ENCODE data around the gene PARP12.

The PARP12 gene

GRCh38 chr7:140015471-140015970 is 47.2 kb downstream of the PARP12 start:
- DNase-seq (ENCODE audit: low read depth), result no peak

DNA sequence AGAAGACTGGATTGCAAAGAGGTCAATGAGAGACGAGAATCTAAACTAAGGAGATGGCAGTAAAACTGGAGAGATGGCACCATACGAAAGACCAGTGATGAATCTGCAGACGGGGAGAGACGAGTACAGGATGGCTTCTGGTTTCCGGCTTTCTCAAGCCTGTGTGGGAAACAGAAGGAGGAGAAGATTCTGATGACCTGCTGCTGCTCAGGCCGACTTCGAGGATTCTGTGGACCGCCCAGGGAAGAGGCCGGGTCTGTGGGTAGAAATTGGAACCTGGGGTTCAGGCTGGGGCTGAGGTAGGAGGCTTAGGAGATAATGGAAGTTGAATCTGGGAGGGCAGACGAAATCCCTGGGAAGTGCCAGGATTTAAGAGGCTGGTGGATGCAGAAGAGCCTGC is 48.6 kb downstream of the PARP12 start:
- no peak for DNase-seq (ENCODE audit: low read depth)

GRCh38 chr7:140013676-140014075 is 49.1 kb downstream of the PARP12 start:
- no peak for DNase-seq (ENCODE audit: low read depth)

DNA sequence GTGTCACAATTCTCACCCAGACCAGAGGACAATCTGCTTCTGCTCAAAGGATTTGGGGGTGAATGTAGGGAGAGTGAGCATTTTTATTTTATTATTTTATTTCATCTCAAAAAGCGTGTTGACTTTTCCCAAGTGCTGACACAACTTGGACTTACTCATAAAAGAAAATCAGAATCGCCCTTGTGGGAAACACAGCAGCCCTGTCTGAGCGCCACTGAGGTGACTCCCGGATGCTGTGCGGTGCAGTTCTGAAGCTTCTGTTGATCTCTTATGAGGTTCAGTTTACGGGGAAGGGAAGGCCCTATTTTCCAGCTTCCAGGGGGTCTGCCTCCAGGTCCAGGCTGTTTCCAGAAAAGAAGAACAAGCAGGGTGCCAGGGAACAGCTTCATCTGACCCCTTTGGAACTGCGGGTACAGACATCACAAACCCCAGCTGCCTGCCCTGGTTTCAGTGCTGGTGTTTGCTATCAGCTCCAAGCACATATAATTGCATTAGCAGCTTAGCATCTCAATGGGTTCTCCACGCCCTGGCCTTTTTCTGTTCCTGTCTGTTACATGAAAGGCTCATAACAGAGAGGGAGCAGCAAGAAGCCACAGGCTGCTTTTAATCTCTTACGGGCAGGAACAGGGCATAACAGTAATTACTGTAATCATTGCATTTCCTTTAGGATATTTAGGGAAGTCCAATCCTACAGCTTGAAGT is 52.4 kb downstream of the PARP12 start:
- no peak for DNase-seq (ENCODE audit: low read depth)

GRCh38 chr7:140009735-140010134 is 53.0 kb downstream of the PARP12 start:
- DNase-seq (ENCODE audit: low read depth), result no peak

- DNase-seq (ENCODE audit: low read depth), result no peak
These were observed 53.8 kb downstream of the PARP12 start for GRCh38 chr7:140008755-140009610.

DNA sequence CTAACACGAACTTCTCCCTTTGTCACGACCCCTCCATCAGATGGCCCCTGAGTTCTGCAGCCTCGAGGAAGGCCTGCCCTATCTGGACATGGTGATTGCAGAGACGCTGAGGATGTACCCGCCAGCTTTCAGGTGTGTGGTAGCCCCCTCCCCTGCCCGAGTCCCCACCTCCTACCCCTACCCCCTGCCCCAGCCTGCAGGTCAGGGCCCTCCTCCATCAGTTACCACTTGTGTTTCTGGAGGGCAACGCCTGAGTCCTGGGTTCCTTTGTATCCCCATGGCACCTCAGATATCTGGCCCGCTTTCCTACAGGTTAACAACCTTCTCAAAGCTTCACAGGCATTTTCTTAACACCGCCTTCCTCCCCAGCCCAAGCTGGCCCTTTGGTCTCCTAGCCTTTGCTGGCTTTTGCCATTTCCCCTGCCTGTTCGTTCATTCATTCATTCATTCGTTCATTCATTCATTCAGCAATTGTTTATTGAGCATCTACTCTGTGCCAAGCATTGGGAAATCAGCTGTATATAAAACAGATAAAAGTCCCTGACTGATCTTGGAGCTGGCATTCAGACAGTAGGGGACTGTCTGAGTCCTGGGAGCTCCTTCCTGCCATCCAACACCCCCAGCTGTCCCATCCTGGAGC is 55.6 kb downstream of the PARP12 start:
- DNase-seq (ENCODE audit: low read depth), result no peak

DNA sequence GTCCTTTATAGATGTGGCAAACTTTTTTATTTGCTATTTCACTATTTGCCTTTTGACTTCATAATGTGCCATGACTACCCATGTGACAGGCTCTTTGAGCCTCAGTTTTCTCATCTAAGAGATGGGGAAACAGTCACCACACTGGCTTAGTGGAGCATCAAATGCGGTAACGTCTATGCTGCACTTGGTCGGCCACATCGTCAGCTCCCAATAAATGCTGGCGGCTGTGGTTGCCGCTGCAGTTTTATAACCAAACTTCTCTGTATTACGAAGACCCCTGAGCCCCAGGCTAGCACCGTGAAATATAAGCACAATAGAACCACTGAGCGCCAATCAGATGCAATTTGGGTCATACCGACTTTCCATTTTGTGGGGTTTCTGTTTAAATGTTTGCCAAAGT is 56.2 kb downstream of the PARP12 start:
- DNase-seq (ENCODE audit: low read depth), result no peak

- no peak for DNase-seq (ENCODE audit: low read depth)
These were observed 56.8 kb downstream of the PARP12 start for GRCh38 chr7:140005754-140006503.

DNA sequence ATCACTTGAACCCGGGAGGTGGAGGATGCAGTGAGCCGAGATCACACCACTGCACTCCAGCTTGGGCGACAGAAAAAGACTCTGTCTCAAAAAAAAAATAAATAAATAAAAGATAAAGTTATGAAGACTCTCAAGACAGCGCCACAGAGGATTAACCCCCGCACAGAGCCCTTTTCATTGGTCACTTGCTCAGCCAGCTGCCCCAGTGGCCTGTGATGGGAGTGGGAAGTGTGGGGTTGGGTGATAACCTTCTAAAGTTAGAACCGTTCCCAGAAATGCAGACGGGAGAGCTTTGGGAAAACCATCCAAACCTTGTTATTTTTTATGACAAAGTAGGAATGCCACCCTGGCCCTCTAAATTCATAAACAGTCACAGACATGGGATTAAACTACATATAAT is 57.4 kb downstream of the PARP12 start:
- no peak for DNase-seq (ENCODE audit: low read depth)

DNA sequence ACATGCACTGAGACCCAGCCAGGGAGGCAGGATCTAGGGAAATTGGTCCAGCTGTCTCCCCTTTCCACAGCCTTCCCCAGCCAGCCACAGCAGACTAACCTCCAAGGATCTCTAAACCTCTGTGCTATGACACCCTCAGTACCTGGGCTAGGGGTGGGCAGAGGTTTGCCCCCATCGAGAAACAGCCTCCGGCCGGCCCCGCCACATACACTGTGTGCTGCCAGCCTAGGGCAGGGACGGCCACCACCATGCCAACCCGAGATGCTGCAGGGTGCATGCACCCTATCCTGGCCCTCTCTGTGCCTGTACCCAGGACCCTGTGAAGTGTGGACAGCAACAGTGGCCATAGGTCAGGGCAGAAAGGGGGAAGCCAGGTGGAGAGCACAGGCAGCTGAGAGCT is 58.1 kb downstream of the PARP12 start:
- DNase-seq (ENCODE audit: low read depth), result no peak

DNA sequence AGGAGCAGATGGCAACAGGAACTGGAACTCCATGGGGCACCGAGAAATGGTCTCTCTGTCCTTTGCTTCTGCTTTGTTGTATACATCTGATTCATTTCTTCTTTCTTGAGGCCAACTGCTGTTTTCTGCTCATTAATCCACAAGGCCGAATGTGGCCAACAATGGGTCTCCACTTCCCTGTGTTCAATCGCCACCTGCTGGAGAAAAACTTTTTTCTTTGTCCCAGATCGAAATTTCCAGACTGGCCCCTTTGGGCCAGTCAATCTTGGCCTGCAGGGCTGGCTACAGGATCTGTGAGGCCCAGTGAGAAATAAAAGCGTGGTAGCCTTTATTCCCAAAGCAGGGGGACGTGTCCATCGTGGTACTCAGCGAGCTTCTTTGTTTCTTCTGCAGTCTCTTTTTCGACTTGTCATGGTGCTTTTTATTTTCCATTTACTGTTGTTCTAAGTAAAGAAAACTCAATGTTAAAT is 58.8 kb downstream of the PARP12 start:
- no peak for DNase-seq (ENCODE audit: low read depth)

- no peak for DNase-seq (ENCODE audit: low read depth)
These were observed 62.0 kb downstream of the PARP12 start for GRCh38 chr7:140000666-140001268.

DNA sequence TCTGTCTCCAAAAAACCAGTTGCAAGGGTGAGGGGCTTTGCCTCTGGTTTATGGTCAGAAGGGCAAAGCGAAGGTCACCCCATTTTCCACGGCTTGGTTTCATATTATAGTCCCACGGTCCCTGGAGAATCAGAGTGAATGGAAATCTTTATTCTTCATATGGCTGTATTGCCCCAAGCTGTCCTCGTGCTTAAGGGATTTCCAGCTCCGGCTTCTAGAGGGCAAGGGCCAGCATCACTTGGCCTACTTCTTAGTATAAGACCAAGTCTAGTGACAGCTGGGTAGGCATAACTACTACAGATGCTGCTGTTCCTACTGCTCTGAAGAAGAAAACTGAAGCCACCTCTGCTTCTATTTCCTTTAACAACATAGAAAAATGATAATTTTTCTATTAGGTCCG is 63.2 kb downstream of the PARP12 start:
- no peak for DNase-seq (ENCODE audit: low read depth)

DNA sequence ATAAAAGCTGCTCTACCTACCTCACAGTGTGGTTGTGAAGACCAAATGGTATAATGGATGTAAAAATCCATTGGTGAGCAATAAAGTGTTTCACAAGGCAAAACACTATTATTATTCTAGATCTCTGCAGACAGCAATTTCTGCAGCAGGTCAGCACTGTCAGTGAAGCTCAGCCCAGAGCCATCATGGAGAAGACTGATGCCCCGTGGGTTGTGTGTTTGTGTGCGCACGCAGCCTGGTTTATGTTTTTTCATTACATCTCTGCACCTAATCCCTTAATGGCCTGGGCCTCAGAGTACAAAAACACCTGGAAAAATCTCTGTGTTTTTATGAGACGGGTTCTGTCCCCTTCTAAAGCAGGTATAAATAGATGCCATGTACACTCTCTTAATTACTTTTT is 64.2 kb downstream of the PARP12 start:
- no peak for DNase-seq (ENCODE audit: low read depth)

DNA sequence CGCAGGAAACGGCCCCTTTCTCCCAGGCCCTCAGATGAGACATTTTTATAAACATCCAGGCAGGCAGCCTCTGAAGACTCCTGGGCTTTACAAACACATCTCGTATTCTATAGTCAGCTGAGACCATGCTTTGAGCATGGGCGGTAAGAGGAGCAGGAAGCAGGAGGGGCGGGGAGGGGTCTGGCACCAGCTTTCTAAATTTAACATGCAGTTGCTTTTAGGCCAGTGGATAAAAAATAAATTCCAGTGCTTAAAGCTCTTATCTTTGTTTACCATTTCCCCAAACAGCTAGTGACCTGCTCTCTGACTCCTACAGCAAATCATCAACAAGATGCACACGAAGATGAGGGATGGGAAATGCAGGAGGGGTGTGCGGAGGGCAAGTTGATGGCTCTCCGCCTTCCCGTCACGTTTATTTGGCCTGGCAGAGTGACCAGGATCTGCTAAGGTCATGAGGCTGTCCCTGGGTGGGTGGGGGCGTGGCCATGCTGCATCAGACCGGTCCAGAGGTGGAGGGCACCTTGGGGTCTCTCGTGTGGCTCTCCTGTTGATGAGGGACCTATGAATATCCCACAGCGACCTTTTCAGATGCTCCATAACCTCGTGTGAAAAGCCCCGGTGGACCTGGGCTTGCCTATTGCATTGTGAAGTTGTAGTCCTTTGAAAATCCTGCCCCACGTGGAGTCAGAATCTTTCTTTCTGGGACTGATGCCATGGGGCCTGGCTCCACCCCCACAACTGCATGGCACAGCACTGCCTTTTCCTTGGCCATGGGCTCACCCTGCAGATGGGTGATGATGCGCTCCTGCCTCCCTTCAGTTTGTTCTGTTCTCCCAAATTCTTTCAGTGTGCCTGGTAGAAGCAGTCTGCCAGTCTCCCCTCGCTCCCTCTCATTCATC is 67.5 kb downstream of the PARP12 start:
- DNase-seq (ENCODE audit: low read depth), result no peak

DNA sequence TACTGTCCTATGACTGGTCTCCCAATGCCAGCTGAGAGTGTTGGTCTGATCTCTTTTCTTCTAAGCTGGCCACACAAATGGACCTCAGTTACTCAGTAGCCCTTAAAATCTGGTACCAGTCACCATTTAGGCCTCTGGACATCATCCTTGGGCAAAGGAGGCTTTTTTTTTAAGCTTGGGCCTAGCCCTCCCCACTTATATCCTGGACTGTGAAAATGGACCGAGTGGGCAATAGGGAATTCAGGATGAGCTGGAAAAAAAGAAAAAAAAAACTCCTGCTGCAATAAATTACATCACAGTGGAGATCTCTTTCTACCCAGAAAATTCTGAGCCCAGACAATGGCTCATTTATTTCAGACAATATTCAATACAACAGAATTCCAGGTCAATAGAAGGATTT is 68.4 kb downstream of the PARP12 start:
- no peak for DNase-seq (ENCODE audit: low read depth)

- no peak for DNase-seq (ENCODE audit: low read depth)
These were observed 69.2 kb downstream of the PARP12 start for GRCh38 chr7:139993592-139993991.

DNA sequence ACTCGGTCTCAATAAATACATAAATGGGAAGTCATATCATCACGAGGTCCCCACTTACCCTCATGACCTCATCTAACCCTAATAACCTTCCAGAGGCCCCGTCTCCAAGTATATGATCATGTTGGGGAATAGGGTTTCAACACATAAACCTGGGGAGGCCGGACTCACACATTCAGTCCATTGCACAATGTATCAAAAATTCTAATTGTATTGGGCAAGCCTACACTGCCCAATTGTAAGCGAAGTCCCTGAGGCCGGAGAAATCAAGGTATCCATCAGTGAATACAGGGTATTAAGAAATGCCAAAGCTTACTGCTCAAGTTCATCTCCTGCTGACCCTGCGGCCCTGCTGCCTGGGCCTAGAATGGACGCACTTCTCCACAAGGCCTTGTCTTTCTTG is 69.6 kb downstream of the PARP12 start:
- DNase-seq (ENCODE audit: low read depth), result no peak

DNA sequence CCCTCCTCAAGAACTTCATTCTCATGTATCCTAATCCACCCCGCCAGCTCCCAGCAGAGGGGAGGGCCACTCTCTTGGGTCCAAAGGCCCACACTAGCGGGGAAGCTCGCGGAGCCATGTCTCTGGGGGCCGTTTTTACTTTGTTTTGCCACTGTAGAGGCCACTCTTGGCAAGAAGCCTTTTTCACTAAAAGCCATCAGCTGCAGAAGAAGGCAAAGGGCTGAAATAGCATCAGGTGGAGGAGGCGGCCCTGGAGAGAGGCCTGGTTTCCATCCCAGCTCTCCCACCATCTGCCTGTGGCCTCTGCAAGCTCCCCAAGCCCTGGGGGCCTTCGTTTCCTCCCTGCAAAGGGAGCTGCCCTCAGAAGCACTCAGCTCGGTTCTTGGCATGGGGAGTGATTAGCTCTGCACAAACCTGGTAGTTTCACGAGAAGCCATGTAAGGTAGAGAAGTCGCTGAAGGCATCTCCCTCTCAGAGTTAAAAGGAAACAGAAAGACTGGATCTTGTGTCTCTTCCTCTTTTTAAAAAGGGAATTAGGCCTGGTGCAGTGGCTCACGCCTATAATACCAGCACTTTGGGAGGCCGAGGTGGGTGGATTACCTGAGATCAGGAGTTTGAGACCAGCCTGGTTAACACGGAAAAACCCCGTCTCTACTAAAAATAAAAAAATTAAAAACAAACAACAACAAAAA is 70.3 kb downstream of the PARP12 start:
- DNase-seq (ENCODE audit: low read depth), result no peak
